GM18502 (cell line): ENCODE results near the gene TRRAP.
"Not testable (repeated sequence)": the region's sequence is repeated elsewhere in the genome, so short reads cannot be mapped to it uniquely, and the experiment has no call there.

Source experiments
- ATAC-seq: cut with Tn5 transposase; IDR thresholded peaks from one replicate; pipeline ENCODE4 v1.9.1; 2021; ENCODE audit warnings: mild to moderate bottlenecking; ENCODE audit not compliant: unreplicated experiment, poor library complexity

The TRRAP gene

DNA sequence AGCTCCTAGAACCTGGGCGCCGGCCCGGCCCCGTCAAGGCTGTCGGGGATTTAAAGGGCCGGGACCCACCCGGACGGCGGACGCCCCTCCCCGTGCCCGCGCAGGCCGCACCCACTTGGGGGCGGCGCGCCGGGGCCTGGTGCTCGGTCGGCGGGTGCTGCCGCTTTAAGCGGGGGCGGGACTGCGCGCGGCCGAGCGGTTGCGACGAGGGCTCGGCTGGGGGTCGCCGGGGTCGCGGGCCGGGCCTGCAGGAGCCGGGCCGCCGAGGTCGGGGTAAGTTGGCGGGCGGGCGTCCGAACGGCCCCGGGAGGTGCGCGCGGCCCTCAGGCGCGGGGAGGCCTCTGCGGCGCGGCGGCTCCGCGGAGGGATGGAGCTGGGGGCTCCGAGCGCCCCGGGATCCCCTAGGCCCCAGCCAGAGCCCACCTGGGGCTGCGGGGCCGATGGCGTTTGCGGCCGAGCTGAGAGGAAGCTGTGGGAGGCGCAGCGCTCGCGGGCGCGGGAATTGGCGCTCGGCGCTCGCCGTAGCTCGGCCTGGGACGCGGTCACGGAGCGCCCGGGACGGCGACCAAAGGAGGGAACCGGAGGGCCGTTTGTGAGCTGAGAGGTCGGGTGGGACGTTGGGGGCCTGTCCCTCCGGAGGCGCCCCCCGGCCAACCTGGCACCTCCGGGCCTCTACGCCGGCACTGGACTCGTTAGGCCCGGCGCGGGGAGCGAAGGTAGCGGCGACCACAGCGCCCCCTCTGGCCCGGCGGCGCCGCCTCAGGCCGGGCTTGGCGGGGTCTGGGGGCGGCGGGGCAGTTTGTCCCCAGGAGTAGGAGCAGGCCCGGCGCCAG is at the start of gene TRRAP:
Gene TRRAP, plus strand, starts transcription at position 168 of the 833 bp plus-strand sequence. CDS start 2,619 bp downstream, outside the sequence.
- peak; percentile 70 for ATAC-seq

DNA sequence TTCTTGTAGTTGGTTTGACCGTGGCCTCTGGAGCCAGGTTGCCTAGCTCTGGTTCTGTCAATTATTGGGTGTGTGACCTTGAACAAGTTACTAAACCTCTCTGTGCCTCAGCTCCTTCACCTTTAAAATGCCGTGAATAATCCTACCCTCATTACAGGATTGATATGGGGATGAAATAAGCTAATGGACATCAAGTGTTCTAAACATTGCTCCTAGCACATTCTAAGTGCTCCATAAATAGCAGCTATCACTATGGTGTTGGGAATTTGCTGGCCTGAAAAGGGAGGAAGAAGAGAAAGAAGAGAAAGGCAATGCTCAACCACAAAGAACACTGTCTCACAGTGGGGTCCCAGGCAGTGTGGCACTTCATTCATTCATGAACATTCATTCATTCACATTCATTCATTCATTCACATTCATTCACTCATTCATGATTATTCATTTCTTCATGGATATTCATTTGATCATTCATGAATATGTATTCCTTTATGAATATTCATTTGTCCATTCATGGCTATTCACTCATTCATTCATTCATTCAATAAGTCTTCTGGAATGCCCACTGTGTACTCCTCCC is 47.3 kb upstream of the TRRAP start:
- ATAC-seq, result no peak

DNA sequence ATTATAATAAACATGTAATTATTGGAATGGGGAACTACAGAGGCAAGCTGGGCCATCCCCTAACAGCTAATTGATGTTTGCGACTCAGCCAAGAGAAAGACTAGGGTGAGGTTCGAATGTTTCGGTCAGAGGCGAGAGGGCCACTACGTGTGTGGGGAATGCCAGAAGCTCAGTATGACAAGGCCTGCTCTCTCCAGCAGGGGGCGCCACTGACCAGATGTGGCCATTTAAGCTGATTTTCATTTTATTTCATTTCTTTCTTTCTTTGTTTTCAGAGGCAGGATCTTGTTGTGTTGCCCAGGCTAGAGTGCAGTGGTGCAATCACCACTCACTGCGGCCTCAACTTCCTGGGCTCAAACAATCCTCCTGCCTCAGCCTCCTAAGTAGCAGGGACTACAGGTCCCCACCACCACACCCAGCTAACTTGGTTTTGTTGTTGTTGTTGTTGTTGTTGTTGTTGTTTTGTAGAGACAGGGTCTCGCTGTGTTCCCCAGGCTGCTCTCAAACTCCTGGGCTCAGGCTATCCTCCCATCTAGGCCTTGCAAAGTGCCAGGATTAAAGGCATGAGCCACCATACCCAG is 46.6 kb upstream of the TRRAP start:
- no peak for ATAC-seq

DNA sequence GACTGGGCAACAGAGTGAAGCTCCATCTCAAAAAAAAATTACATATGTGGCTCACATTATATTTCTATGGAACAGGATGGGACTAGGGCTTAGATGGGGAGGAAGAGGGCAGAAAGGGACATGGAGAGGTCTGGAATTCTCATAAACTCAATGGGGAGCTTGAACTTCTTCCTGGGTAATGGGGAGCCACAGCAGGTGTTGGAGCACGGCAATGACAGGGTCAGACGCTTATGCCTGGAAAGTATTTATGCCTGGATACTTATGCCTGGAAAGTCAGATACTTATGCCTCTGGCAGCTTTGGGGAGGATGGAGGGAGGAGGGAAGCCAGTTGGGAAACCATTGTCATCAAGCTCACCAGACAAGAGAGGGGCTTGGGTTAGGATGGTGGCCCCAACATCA is 45.3 kb upstream of the TRRAP start:
- ATAC-seq, result no peak

DNA sequence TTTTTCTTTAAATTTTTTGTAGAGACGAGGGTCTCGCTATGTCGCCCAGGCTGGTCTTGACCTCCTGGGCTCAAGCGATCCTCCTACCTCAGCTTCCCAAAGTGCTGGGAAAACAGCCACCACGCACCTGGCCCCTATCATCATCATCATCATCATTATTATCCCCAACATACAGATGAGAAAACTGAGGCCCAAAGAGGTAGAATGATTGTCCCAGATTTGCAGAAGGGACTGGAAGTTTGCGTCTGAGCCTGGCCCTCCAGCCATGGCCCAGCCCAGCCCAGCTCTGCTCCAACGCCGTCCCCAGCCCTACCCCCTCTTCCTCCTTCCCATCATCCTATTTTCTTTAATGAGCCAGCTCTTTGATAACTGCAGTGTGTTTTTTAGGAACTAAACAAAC is 43.4 kb upstream of the TRRAP start:
- ATAC-seq, result no peak

DNA sequence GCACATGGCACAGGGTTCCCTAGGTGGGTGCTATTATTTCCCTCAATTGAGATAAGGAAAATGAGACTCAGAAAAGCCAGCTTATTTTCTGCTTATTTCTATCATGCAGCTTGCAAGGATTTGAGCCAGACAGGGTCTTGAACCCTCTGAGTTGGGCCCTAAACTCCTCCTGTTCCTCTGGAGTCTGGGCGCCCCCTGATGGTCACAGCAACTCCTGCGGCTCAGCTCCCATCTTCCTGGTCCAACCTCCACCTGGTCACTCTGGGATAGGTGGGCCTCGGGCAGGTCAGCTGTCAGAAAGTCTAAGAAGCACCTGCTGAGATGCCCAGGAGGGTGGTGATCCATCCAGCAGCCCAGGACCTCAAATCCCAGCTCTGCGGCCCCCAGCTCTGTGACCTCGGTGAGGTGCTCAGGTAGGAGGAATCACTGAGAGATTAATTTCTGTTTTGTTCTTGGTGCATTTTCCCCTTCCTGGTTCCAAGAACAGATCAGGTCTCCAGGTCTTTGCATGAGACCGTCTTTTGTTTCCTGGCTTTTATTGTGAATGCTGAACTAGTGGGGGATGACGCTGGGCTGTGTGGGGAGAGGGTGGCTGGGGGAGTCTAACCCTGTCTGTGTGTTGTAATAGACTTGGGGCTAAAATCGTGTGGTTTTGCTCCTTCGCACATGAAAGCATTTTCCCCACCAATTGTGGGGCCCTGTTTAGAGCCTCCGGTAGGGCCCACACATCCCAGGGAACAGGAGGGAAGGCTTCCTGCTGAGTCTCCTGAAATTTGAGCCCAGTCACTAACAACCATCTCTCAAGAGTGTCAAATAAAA is 41.3 kb upstream of the TRRAP start:
- ATAC-seq, result no peak

DNA sequence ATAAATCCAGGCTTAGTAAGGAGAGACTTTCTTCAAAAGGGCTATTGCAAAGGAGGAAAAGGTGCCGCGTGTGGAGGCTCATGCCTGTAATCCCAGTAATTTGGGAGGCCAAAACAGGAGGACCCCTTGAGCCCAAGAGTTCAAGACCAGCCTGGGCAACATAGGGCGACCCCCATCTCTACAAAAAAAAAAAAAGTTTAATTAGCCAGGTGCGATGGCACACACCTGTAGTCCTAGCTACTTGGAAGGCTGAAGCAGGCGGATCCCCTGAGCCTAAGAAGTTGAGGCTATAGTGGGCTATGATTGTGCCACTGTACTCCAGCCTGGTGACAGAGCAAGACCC is 40.7 kb upstream of the TRRAP start:
- ATAC-seq, result no peak

DNA sequence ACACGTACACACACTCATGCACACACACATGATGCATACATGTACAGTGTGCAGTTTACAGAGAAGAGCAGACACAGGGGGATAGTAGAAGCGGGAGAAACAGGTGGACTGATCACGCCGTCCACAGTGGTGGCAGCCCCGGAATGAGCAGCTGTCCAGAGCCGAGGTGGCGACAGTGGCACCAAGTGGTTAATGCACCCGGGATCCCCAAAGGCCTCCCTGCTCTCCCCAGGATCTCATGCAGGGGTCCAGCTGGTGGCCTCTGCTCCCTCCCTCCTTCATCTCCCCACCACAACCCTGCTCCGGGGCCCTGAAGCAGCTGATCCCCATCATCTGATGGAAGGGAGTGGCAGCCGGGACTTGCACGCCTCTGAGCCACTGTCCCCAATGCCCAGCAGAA is 38.2 kb upstream of the TRRAP start:
- no peak for ATAC-seq

DNA sequence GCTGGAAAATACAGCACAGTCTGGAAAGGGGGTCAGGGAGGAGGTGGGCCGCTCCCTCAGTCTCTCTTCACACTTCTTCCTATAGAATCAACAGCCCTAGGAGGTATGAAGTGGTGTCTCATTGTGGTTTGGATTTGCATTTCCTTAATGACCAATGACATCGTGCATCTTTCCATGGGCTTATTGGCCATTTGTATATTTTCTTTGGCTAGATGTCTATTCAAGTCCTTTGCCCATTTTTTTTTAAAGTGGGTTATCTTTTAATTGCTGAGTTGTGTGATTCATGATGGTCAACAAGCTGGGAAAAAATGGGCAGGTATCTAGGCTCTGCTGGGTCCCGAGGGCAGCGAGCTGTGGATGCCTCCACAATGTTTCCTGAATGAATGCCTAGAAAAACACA is 37.6 kb upstream of the TRRAP start:
- ATAC-seq, result no peak

DNA sequence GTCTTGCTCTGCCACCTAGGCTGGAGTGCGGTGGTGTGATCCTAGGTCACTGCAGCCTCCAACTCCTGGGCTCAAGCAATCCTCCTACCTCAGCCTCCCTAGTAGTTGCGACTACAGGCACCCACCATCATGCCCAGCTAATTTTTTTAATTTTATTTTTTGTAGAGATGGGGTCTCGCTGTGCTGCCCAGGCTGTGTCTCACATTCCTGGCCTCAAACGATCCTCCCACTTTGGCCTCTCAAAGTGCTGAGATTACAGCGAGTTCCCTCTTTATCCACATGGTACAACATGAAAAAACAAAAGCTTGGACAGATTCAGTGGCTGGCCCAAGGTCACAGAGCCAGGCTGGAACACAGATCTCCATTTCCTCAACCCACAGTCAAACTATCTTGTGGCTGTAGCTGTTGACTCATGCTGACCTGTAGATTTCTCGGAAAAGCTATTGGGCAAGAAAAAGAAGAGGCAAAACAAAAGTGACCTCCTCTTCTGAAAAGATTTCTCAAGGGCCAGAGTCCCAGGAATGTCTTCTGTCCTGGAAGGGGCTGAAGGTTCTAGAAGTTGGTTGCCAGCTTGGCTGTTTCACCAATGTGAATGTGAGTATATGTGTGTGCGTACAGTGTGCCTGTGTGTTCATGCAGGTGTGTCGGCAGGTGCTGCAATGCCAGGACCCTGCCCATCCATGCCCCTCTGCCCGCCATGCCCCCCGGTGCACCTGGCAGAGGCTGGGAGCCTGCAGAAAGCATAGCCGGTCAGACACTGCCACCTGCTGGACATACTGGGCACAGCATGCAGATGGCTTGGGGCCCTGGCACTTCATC is 36.9 kb upstream of the TRRAP start:
- no peak for ATAC-seq

DNA sequence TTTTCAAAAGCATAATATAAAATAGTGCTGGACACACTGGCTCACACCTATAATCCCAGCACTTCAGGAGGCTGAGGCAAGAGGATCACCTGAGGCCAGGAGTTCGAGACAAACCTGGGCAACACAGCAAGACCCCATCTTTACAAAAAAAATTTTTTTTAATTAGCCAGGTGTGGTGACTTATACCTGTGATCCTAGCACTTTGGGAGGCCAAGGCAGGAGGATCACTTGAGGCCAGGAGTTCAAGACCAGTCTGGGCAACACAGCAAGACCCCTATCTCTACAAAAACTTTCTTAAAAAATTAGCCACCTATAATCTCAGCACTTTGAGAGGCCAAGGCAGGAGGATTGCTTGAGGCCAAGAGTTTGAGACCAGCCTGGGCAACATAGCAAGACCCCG is 35.8 kb upstream of the TRRAP start:
- not testable (repeated sequence) for ATAC-seq

DNA sequence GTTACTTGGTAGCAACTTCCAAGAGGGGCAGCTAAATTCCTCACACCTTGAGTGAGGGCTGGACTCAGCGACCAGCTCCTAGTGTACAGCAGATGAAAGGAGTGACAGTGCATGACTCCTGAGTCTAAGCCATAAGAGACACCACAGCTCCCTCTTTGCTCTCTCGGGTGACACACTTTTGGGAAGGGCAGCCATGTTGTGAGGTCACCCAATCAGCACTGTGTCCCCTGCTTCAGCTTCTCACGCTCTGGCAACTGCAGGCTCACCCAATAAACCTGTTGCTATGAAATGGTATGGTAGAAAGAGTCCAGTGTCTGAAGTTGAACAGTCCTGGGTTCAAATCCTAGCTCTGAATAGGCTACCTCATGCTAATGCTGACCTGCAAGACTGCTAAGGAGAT is 29.4 kb upstream of the TRRAP start:
- ATAC-seq, result no peak

DNA sequence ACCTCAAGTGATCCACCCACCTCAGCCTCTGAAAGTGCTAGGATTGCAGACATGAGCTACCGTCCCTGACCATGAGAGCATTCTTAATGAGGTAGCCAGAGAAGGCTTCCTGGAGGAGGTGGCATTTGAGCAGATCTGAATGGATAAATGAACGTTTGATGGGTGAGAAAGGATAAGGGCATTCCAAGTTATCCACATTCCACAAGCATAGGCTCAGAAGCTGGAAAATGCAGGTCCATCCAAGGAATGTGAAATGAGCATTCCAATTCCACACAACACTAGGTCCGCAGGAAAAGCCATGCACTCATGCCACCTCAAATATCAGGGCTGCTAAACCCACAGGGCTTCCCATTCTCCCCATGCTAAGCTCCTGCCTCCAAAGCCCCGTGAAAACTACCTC is 25.5 kb upstream of the TRRAP start:
- no peak for ATAC-seq

DNA sequence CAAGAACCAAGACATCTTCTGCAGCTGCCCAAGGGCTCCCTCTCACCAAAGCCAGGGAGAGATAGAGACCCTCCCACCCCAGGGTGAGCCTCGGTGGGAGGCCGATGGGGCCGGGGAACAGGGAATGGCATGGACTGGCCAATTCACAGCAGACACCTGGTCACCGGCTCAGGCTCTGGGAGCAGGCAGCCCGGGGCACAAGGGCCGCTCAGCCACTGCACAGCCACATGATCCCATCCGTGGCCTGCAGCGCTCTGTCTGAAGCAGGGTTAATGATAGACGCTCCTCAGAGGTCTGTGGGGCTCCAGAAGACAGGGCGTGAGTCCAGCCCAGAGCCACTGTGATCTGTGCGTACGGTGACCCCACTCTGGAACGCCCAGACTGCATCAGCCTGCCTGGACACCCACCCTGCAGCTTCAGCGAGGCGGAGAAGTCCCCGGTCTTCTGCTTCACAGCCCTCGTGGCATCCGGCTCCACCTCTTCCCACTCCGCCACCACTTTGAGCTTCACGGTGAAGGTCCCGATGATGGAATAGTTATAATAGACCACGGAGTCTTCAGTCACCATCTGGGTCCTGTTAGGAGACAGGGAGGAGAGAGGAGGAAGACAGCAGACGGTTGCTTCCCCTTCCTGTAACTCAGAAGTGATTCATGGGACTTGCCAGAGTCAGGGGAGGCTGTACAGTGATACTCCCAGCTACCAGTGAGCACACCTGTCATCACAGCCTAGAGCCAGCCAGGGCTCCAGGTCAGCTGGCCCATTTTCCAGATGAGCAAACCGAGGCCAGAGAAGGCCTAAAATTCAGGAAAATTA is 22.5 kb upstream of the TRRAP start:
- ATAC-seq, result no peak

DNA sequence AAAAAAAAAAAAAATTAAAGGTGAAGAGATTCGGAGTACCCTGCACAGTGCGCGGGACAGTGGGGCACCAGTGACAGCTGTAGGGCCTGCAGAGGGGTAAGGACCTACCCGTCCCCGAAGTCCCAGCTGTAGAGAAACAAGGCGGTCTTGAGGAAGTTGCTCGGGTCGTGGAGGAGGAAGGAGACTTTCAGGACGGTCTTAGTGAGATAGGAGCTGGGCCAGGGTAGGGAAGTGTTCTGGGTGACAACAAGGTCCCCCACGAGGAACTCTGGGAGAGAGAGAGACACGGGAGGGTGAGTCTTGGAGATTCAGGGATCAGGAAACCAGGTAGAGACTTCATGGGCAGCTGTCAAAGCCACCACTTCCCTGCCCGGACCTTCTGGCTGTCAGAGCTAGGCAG is 18.3 kb upstream of the TRRAP start:
- no peak for ATAC-seq

DNA sequence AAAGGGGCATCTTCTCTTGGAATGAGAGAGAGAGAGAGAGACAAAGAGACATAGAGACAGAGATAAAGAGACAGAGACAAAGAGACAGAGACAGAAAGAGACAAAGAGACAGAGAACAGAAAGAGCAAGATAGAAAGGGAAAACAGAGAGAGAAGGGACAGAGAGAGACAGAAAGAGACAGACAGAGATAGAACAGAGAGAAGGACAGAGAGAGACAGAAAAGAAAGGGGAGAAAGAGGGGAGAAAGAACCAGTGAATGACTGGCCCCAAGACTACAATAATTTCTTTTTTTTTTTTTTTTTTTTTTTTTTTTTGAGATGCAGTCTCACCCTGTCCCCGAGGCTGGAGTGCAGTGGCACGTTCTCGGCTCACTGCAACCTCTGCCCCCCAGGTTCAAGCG is 16.1 kb upstream of the TRRAP start:
- no peak for ATAC-seq

DNA sequence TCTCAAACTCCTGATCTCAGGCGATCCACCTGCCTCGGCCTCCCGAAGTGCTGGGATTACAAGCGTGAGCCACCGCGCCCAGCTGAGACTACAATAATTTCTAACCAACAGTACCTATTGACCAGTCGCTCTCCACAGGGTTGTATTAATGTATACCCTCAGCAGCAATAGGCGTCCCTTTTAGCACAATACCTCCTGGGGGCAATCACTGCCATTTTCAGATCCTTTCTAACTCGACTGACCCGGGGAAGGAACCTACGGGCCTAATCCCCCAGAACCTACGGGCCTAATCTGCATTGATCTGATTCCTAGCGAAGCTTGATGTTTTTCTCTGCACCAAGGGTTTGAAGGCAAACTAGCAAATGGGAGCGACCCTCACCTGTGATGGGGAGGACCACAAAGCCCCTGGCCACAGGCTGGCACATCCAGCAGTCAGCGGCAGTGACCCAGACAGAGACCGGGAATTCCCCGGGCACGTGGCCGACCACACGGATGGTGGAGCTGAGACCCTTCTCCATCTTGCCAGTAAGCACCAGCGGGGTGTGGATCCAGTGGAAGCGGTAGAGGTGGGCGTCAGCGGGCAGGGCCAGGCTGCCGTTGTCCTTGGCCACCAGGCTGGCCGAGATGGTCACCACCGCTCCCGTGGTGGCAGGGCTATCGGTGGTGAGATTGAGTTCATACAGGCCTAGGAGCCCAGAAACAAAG is 15.5 kb upstream of the TRRAP start:
- no peak for ATAC-seq

DNA sequence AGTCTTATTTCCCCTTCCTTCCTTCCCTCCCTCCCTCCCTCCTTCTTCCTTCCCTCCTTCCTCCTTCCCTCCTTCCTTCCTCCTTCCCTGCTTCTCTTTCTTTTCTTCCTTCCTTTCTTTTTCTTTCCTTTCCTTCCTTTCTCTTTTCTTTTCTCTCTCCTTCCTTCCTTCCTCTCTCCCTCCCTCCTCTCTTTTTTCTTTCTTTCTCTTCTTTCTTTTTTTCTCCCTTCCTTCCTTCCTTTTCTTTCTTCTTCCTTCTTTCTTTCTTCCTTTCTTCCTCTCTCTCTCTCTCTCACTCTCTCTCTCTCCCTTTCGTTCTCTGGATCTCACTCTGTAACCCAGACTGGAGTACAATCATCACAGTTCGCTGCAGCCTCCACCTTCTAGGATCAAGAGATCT is 14.7 kb upstream of the TRRAP start:
- no peak for ATAC-seq
